HG03196 (cell line): Measurements from ENCODE around the gene MOGAT2.
A peak's percentile ranks its signal among the peaks of the same experiment; 100 is the strongest.
"Not testable (repeated sequence)": the region's sequence is repeated elsewhere in the genome, so short reads cannot be mapped to it uniquely, and the experiment has no call there.

Experiments
- ATAC-seq: cut with Tn5 transposase; IDR thresholded peaks from one replicate; pipeline ENCODE4 v1.9.1; 2021; ENCODE audit not compliant: unreplicated experiment

MOGAT2 gene

GRCh38 chr11:75718419-75719339, 1.0 kb downstream of the MOGAT2 start:
- ATAC-seq: no peak

- ATAC-seq: no peak
Observed at GRCh38 chr11:75719340-75720239, 2.0 kb downstream of the MOGAT2 start.

- ATAC-seq: no peak
Observed at GRCh38 chr11:75720639-75721038, 3.0 kb downstream of the MOGAT2 start.

- no peak for ATAC-seq
Observed at GRCh38 chr11:75721852-75722668, 4.4 kb downstream of the MOGAT2 start.

- ATAC-seq: no peak
Observed at GRCh38 chr11:75722669-75723042, 5.0 kb downstream of the MOGAT2 start.

GRCh38 chr11:75725547-75726320, 8.1 kb downstream of the MOGAT2 start:
- ATAC-seq: no peak

GRCh38 chr11:75728992-75729391, 11.4 kb downstream of the MOGAT2 start:
- no peak for ATAC-seq

GRCh38 chr11:75731095-75731494, 13.5 kb downstream of the MOGAT2 start:
- ATAC-seq: no peak

- ATAC-seq: no peak
Observed at GRCh38 chr11:75733071-75733430, 15.4 kb downstream of the MOGAT2 start.

- peak; percentile 59 for ATAC-seq
Observed at GRCh38 chr11:75733431-75734107, 15.9 kb downstream of the MOGAT2 start.

GRCh38 chr11:75734491-75735180, 17.0 kb downstream of the MOGAT2 start:
- ATAC-seq: no peak

- ATAC-seq: no peak
Observed at GRCh38 chr11:75735181-75735845, 17.7 kb downstream of the MOGAT2 start.

- ATAC-seq: no peak
Observed at GRCh38 chr11:75737314-75737713, 19.7 kb downstream of the MOGAT2 start.

- no peak for ATAC-seq
Observed at GRCh38 chr11:75740681-75741080, 23.0 kb downstream of the MOGAT2 start.

GRCh38 chr11:75743159-75743558, 25.5 kb downstream of the MOGAT2 start:
- ATAC-seq: not testable (repeated sequence)

- ATAC-seq: no peak
Observed at GRCh38 chr11:75743711-75744563, 26.3 kb downstream of the MOGAT2 start.

- no peak for ATAC-seq
Observed at GRCh38 chr11:75745807-75746206, 28.2 kb downstream of the MOGAT2 start.
